ENCODE results near the gene PRPF18.

DNA sequence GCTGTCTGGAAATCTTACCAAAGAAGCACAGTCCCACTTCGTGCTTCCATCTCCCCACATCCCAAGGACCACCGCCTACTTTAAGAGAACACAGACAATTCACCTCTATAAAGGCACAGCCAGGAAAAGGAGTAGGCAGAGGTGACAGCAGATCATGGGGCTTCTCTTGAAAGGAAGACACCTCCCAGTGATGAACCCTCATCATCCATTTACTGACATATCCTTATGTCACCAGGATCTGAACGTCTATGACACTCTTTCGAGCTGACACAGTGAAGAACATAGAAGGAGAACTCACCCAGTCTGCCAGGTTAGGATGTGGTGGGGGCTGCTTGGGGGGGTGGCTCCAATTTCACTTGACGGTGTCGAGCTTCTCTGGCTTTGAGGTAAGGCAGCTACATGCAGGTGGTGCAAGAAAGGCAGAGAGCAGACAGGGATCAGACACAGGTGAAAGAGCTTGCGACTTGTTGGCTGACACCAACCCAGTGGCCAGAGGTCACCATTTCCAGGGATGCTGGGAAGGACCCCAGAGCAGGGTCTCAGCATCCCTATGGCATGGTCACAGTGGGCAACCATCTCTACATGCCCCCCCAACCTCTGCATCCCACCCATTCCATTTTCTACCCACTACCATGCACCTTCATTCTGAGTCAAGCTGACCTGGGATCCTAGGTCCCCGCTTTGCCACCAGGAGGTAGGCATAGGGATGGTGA lies 67.5 kb downstream of the PRPF18 start:
- TF ChIP-seq, protein P1, sequence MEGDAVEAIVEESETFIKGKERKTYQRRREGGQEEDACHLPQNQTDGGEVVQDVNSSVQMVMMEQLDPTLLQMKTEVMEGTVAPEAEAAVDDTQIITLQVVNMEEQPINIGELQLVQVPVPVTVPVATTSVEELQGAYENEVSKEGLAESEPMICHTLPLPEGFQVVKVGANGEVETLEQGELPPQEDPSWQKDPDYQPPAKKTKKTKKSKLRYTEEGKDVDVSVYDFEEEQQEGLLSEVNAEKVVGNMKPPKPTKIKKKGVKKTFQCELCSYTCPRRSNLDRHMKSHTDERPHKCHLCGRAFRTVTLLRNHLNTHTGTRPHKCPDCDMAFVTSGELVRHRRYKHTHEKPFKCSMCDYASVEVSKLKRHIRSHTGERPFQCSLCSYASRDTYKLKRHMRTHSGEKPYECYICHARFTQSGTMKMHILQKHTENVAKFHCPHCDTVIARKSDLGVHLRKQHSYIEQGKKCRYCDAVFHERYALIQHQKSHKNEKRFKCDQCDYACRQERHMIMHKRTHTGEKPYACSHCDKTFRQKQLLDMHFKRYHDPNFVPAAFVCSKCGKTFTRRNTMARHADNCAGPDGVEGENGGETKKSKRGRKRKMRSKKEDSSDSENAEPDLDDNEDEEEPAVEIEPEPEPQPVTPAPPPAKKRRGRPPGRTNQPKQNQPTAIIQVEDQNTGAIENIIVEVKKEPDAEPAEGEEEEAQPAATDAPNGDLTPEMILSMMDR (IDR thresholded peaks at IDR 0.05): no peak
- no peak for TF ChIP-seq POLR2AphosphoS5 (IDR thresholded peaks at IDR 0.05; ENCODE audit: insufficient read depth in 1 of 2, low read depth in 1 of 2)

All from vagina (tissue), 2 donors.